Epithelial cell of esophagus (primary cell): Measurements from ENCODE around the gene LCT.
"Not testable (repeated sequence)": the region's sequence is repeated elsewhere in the genome, so short reads cannot be mapped to it uniquely, and the experiment has no call there.

ENCODE experiments used
- DNase-seq: peaks from one replicate; pipeline ENCODE4 v3.0.0; 2010; ENCODE audit warnings: low read depth
- H3K4me3 ChIP-seq: 2 replicates; pipeline ENCODE4 v1.5.1; 2011; ENCODE audit warnings: mild to moderate bottlenecking, low read length, control low read depth
- TF ChIP-seq, protein P1 (sequence below): IDR thresholded peaks from 2 replicates; pipeline ENCODE4 v1.5.1; 2011; ENCODE audit warnings: low read depth, mild to moderate bottlenecking, low read length, control low read depth, inconsistent platforms; ENCODE audit not compliant: insufficient read depth; ENCODE audit errors: missing control alignments

Gene LCT

DNA sequence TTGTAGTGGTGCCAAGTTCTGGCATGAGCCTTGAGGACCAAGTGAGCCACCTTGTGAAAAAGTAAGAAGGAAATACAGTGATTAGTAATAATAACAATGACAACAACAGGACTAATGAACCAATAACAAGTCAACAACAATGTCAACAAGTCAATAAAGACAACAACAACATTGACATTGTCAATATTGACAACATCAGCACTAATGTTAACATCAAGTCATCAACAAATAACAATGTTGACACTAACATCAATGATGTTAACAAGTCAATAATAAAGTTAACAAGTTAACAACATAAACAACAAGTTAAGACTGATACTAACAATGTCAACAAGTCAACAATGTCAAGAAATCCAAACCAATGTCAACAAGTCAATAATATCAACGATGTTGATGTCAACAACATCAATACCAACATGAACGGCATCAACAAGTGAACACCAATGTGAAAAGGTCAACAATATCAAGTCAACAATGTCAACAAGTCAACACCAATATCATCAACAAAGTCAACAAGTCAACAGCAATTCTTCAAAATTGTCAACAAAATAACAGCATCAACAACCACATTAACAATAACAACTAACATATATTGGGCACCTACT is 24.0 kb downstream of the LCT start:
- no peak overlapping the region for H3K4me3 ChIP-seq
- DNase-seq: no peak
- TF ChIP-seq, protein P1, sequence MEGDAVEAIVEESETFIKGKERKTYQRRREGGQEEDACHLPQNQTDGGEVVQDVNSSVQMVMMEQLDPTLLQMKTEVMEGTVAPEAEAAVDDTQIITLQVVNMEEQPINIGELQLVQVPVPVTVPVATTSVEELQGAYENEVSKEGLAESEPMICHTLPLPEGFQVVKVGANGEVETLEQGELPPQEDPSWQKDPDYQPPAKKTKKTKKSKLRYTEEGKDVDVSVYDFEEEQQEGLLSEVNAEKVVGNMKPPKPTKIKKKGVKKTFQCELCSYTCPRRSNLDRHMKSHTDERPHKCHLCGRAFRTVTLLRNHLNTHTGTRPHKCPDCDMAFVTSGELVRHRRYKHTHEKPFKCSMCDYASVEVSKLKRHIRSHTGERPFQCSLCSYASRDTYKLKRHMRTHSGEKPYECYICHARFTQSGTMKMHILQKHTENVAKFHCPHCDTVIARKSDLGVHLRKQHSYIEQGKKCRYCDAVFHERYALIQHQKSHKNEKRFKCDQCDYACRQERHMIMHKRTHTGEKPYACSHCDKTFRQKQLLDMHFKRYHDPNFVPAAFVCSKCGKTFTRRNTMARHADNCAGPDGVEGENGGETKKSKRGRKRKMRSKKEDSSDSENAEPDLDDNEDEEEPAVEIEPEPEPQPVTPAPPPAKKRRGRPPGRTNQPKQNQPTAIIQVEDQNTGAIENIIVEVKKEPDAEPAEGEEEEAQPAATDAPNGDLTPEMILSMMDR: no peak

- H3K4me3 ChIP-seq, DNase-seq: not testable (repeated sequence)
Measured at GRCh38 chr2:135807874-135808273, 29.1 kb downstream of the LCT start.

- TF ChIP-seq, protein P1: no peak
- no peak overlapping the region for H3K4me3 ChIP-seq
- no peak for DNase-seq
Measured at GRCh38 chr2:135803278-135803677, 33.7 kb downstream of the LCT start.

GRCh38 chr2:135802350-135802749 is 34.6 kb downstream of the LCT start:
- no peak overlapping the region for H3K4me3 ChIP-seq
- DNase-seq: no peak
- TF ChIP-seq, protein P1: no peak

GRCh38 chr2:135800513-135801460 is 36.2 kb downstream of the LCT start:
- no peak for DNase-seq
- H3K4me3 ChIP-seq: no peak overlapping the region
- TF ChIP-seq, protein P1: no peak

DNA sequence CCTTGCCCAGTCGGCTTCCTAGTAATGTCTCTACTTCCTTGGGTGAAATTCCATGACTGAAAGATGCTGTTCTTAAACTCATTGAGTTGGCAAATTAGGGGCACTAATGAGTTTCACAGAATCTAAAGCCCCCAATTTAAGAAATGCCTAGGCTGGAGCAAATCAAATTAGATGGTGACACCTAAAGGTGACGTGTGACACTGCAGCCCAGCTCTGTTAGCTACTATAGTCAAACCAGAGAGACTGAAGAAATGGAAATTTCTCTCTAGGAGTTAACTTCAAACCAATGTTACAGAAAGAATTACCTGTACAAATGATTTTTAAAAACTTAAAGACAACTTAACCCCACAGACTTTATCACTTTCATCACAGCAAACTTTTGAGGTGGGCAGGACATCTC is 37.2 kb downstream of the LCT start:
- DNase-seq: no peak
- TF ChIP-seq, protein P1: no peak
- H3K4me3 ChIP-seq: no peak overlapping the region

DNA sequence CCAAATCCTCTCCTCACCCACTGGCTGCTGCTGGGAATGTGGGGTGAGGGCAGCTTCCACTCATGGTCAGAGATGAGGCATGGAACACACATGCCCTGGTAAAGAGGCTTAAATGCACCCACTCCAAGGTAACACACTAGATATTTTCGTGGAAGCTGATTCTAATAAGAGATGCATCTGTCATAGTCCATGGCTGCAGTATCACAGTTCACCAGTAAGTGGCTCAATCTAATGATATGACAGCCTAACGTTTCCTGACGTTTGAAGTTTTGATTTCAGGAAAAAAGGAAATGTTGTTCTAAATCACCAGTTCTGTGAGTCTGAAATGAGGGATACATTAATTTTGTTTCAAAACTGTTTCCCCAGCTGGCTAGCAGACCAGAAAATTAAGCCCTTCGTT is 38.2 kb downstream of the LCT start:
- TF ChIP-seq, protein P1: peak; percentile 26
- DNase-seq: peak; percentile 17

More for the DNA sequence above, 38.2 kb downstream of the LCT start:
- H3K4me3 ChIP-seq: no peak overlapping the region
